ENCODE measurements around the gene BPGM.

GRCh38 chr7:134601459-134601858 lies 45.2 kb upstream of the BPGM start:
- TF ChIP-seq, protein P1, sequence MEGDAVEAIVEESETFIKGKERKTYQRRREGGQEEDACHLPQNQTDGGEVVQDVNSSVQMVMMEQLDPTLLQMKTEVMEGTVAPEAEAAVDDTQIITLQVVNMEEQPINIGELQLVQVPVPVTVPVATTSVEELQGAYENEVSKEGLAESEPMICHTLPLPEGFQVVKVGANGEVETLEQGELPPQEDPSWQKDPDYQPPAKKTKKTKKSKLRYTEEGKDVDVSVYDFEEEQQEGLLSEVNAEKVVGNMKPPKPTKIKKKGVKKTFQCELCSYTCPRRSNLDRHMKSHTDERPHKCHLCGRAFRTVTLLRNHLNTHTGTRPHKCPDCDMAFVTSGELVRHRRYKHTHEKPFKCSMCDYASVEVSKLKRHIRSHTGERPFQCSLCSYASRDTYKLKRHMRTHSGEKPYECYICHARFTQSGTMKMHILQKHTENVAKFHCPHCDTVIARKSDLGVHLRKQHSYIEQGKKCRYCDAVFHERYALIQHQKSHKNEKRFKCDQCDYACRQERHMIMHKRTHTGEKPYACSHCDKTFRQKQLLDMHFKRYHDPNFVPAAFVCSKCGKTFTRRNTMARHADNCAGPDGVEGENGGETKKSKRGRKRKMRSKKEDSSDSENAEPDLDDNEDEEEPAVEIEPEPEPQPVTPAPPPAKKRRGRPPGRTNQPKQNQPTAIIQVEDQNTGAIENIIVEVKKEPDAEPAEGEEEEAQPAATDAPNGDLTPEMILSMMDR (IDR thresholded peaks at IDR 0.05), result no peak
- no peak for TF ChIP-seq POLR2A (IDR thresholded peaks at IDR 0.05)
